Erythroblast (primary cell): ENCODE measurements around the gene DAGLA.

Experiments used
- GATA1 ChIP-seq: IDR thresholded peaks from 2 replicates; pipeline ENCODE4 v1.6.1; 2011; ENCODE audit warnings: low read depth, mild to moderate bottlenecking, control low read depth, low read length, moderate library complexity
- POLR2A ChIP-seq: IDR thresholded peaks from 2 replicates; pipeline ENCODE4 v1.6.1; 2011; ENCODE audit warnings: mild to moderate bottlenecking, low read length

- no peak for TF ChIP-seq POLR2A
- TF ChIP-seq GATA1: no peak
These were observed 99.7 kb downstream of the DAGLA start for GRCh38 chr11:61779666-61780525.
